ENCODE results near the gene PPP6R3. TPM values are rescaled to one million over a fixed set of nuclear protein-coding genes. Genes with fewer than 3 reads are reported as not detected.

PPP6R3 gene
- polyA plus RNA-seq, 1 of the 3 experiments (the other 2 are of a cell fraction): 28.1 TPM

DNA sequence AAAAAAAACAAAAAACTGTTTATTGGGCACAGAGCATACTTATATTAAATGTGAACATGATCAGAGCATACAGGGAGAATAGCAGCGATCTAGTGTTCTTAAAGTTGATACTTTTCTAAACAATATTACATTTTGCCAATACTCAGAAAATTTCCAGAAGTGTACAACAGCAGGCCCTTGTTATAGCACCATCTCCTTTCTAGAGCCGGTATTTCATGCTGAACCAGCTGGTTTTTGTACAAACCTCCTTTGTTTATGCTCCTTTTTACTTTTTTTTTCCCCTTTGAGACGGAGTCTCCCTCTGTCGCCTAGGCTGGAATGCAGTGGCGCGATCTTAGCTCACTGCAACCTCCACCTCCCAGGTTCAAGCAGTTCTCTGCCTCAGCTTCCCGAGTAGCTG is 90.7 kb downstream of the PPP6R3 start:
- H4K20me1 ChIP-seq (ENCODE audit: insufficient read depth): peaks cover 25% of the 10 kb centered on the region
- no peak overlapping the region for H3K27ac ChIP-seq (ENCODE audit: low read depth in 2 of 2, low read length in 1 of 2)
- WGBS (ENCODE audit: low lambda C conversion rate): 97% methylated on average over 7 of the region's 7 CpGs
- no peak overlapping the region for H3K4me3 ChIP-seq (ENCODE audit: low read depth in 2 of 2, low read length in 1 of 2)
- CTCF ChIA-PET: interaction anchor here (1.4 kb wide), 1 partner anchor 16 kb away, joined by 6 read pairs; no protein-coding TSS in a partner anchor
- no peaks in the 10 kb centered on the region for H3F3A ChIP-seq (replicated peaks; ENCODE audit: insufficient read depth)
- no peak for DNase-seq
- H3K4me2 ChIP-seq: no peak overlapping the region
- H3K9me2 ChIP-seq: no peaks in the 10 kb centered on the region
- POLR2A ChIA-PET: no interaction called here
- no peaks in the 10 kb centered on the region for H3K27me3 ChIP-seq (ENCODE audit: insufficient read depth)
- no peak overlapping the region for H2AFZ ChIP-seq (ENCODE audit: low read depth)
- H3K4me1 ChIP-seq (ENCODE audit: control insufficient read depth in 1 of 2, insufficient read depth in 2 of 2, low read depth in 1 of 2, low read length in 1 of 2): peaks cover 5 to 13% of the 10 kb centered on the region in 2 experiments; a peak in 2 of 4 replicates
- TF ChIP-seq TCF12 (IDR thresholded peaks at IDR 0.05): no peak
- no peak for TF ChIP-seq RXRA (IDR thresholded peaks at IDR 0.05; ENCODE audit: borderline replicate concordance, low read depth)
- no peak for TF ChIP-seq RFX5 (IDR thresholded peaks at IDR 0.05; ENCODE audit: low read length)
- TF ChIP-seq, protein P1, sequence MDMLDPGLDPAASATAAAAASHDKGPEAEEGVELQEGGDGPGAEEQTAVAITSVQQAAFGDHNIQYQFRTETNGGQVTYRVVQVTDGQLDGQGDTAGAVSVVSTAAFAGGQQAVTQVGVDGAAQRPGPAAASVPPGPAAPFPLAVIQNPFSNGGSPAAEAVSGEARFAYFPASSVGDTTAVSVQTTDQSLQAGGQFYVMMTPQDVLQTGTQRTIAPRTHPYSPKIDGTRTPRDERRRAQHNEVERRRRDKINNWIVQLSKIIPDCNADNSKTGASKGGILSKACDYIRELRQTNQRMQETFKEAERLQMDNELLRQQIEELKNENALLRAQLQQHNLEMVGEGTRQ (IDR thresholded peaks at IDR 0.05; ENCODE audit: borderline replicate concordance, low read depth, low read length): no peak
- no peak for TF ChIP-seq RAD21 (IDR thresholded peaks at IDR 0.05; ENCODE audit: low read length)
- TF ChIP-seq RCOR1 (IDR thresholded peaks at IDR 0.05; ENCODE audit: low read length): no peak
- TF ChIP-seq JUND (IDR thresholded peaks at IDR 0.05): no peak
- TF ChIP-seq SIN3A (IDR thresholded peaks at IDR 0.05; ENCODE audit: borderline replicate concordance, low read depth, low read length): no peak
- TF ChIP-seq NFIC (IDR thresholded peaks at IDR 0.05; ENCODE audit: borderline replicate concordance): no peak
- TF ChIP-seq EP300 (IDR thresholded peaks at IDR 0.05; ENCODE audit: borderline replicate concordance in 1 of 2, low read depth in 1 of 2, low read length in 1 of 2): no peak
- TF ChIP-seq, protein P2, sequence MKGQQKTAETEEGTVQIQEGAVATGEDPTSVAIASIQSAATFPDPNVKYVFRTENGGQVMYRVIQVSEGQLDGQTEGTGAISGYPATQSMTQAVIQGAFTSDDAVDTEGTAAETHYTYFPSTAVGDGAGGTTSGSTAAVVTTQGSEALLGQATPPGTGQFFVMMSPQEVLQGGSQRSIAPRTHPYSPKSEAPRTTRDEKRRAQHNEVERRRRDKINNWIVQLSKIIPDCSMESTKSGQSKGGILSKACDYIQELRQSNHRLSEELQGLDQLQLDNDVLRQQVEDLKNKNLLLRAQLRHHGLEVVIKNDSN (IDR thresholded peaks at IDR 0.05; ENCODE audit: borderline replicate concordance, low read depth): no peak
- TF ChIP-seq, protein P3, sequence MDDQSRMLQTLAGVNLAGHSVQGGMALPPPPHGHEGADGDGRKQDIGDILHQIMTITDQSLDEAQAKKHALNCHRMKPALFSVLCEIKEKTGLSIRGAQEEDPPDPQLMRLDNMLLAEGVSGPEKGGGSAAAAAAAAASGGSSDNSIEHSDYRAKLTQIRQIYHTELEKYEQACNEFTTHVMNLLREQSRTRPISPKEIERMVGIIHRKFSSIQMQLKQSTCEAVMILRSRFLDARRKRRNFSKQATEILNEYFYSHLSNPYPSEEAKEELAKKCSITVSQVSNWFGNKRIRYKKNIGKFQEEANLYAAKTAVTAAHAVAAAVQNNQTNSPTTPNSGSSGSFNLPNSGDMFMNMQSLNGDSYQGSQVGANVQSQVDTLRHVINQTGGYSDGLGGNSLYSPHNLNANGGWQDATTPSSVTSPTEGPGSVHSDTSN (IDR thresholded peaks at IDR 0.05): no peak
- TF ChIP-seq TEAD4 (IDR thresholded peaks at IDR 0.05; ENCODE audit: borderline replicate concordance, insufficient read depth): no peak
- TF ChIP-seq NRF1 (IDR thresholded peaks at IDR 0.05; ENCODE audit: low read depth, low read length): no peak
- TF ChIP-seq, protein P4, sequence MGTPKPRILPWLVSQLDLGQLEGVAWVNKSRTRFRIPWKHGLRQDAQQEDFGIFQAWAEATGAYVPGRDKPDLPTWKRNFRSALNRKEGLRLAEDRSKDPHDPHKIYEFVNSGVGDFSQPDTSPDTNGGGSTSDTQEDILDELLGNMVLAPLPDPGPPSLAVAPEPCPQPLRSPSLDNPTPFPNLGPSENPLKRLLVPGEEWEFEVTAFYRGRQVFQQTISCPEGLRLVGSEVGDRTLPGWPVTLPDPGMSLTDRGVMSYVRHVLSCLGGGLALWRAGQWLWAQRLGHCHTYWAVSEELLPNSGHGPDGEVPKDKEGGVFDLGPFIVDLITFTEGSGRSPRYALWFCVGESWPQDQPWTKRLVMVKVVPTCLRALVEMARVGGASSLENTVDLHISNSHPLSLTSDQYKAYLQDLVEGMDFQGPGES (IDR thresholded peaks at IDR 0.05; ENCODE audit: low read depth, low read length): no peak
- TF ChIP-seq, protein P5, sequence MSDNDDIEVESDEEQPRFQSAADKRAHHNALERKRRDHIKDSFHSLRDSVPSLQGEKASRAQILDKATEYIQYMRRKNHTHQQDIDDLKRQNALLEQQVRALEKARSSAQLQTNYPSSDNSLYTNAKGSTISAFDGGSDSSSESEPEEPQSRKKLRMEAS (IDR thresholded peaks at IDR 0.05; ENCODE audit: low read depth): no peak
- no peak for TF ChIP-seq YY1 (IDR thresholded peaks at IDR 0.05; ENCODE audit: low read depth)
- no peak for TF ChIP-seq MEF2A (IDR thresholded peaks at IDR 0.05; ENCODE audit: borderline replicate concordance, low read depth)
- no peak for TF ChIP-seq ELF1 (IDR thresholded peaks at IDR 0.05)
- no peak for TF ChIP-seq FOXJ3 (CRISPR knock-in tag; IDR thresholded peaks at IDR 0.05)
- H3K79me2 ChIP-seq (ENCODE audit: insufficient read depth): peaks cover 63% of the 10 kb centered on the region
- no peaks in the 10 kb centered on the region for H3K9me3 ChIP-seq
- H3K36me3 ChIP-seq (replicated peaks in 1 of 2; ENCODE audit: control insufficient read depth in 1 of 2, insufficient read depth in 2 of 2, low read length in 1 of 2): peaks cover 52 to 64% of the 10 kb centered on the region in 2 experiments
- H3K9ac ChIP-seq: no peak overlapping the region

All from SK-N-SH (cell line).